ENCODE results near the gene KISS1R.

The KISS1R gene

GRCh38 chr19:899336-900042 lies 17.6 kb upstream of the KISS1R start:
- DNase-seq (ENCODE audit: low read depth) = no peak

GRCh38 chr19:900043-900301 lies 17.2 kb upstream of the KISS1R start:
- no peak for DNase-seq (ENCODE audit: low read depth)

- DNase-seq (ENCODE audit: low read depth) = no peak
These were observed 16.6 kb upstream of the KISS1R start for GRCh38 chr19:900302-901111.

- DNase-seq (ENCODE audit: low read depth) = no peak
These were observed 15.7 kb upstream of the KISS1R start for GRCh38 chr19:901216-902092.

- DNase-seq (ENCODE audit: low read depth) = no peak
These were observed 15.1 kb upstream of the KISS1R start for GRCh38 chr19:902093-902370.

- DNase-seq (ENCODE audit: low read depth) = no peak
These were observed 14.5 kb upstream of the KISS1R start for GRCh38 chr19:902446-903226.

- no peak for DNase-seq (ENCODE audit: low read depth)
These were observed 13.8 kb upstream of the KISS1R start for GRCh38 chr19:903266-903797.

- DNase-seq (ENCODE audit: low read depth) = no peak
These were observed 12.6 kb upstream of the KISS1R start for GRCh38 chr19:904545-904944.

GRCh38 chr19:906480-906879 lies 10.7 kb upstream of the KISS1R start:
- no peak for DNase-seq (ENCODE audit: low read depth)

- DNase-seq (ENCODE audit: low read depth) = no peak
These were observed 9.8 kb upstream of the KISS1R start for GRCh38 chr19:907183-907853.

GRCh38 chr19:911197-912033 lies 5.7 kb upstream of the KISS1R start:
- no peak for DNase-seq (ENCODE audit: low read depth)

- no peak for DNase-seq (ENCODE audit: low read depth)
These were observed 4.7 kb upstream of the KISS1R start for GRCh38 chr19:912181-913079.

GRCh38 chr19:913080-913748 lies 3.9 kb upstream of the KISS1R start, which contains the start of gene R3HDM4:
TSS of gene R3HDM4 (minus strand) at chr19:913219. CDS start at chr19:913157, 62 bp downstream.
- DNase-seq (ENCODE audit: low read depth) = no peak

GRCh38 chr19:916645-917322 lies 349 bp upstream of the KISS1R start:
- no peak for DNase-seq (ENCODE audit: low read depth)

- no peak for DNase-seq (ENCODE audit: low read depth)
These were observed 962 bp downstream of the KISS1R start for GRCh38 chr19:918152-918437.

- no peak for DNase-seq (ENCODE audit: low read depth)
These were observed 1.5 kb downstream of the KISS1R start for GRCh38 chr19:918481-919198.

GRCh38 chr19:919199-920050 lies 2.3 kb downstream of the KISS1R start:
- DNase-seq (ENCODE audit: low read depth) = no peak
